ENCODE results near the gene DPYD.

The DPYD gene

GRCh38 chr1:97200595-97200994 is 720.2 kb downstream of the DPYD start:
- POLR2A ChIA-PET: no interaction called here
- CTCF ChIA-PET: no interaction called here
- no peak for DNase-seq (ENCODE audit: extremely low spot score)
- TF ChIP-seq BHLHE40 (IDR thresholded peaks at IDR 0.05; ENCODE audit: borderline replicate concordance): no peak
- no peak for TF ChIP-seq CTBP1 (IDR thresholded peaks at IDR 0.05; ENCODE audit: borderline replicate concordance)
- TF ChIP-seq ELF4 (IDR thresholded peaks at IDR 0.05): no peak
- TF ChIP-seq NFRKB (IDR thresholded peaks at IDR 0.05): no peak
- TF ChIP-seq PKNOX1 (IDR thresholded peaks at IDR 0.05): no peak
- TF ChIP-seq SP1 (IDR thresholded peaks at IDR 0.05): no peak
- TF ChIP-seq L3MBTL2 (conservative IDR thresholded peaks at IDR 0.05): no peak
- TF ChIP-seq TARDBP (IDR thresholded peaks at IDR 0.05): no peak

GRCh38 chr1:97196825-97197516 is 723.9 kb downstream of the DPYD start:
- DNase-seq (ENCODE audit: extremely low spot score): no peak
- CTCF ChIA-PET: no interaction called here
- TF ChIP-seq HDGF (IDR thresholded peaks at IDR 0.05; ENCODE audit: borderline replicate concordance) (no peak), PKNOX1 (IDR thresholded peaks at IDR 0.05) (no peak), BHLHE40 (IDR thresholded peaks at IDR 0.05; ENCODE audit: borderline replicate concordance) (no peak), TARDBP (IDR thresholded peaks at IDR 0.05) (no peak), SUZ12 (IDR thresholded peaks at IDR 0.05) (no peak), CTBP1 (IDR thresholded peaks at IDR 0.05; ENCODE audit: borderline replicate concordance) (no peak), ELF4 (IDR thresholded peaks at IDR 0.05) (no peak), L3MBTL2 (conservative IDR thresholded peaks at IDR 0.05) (no peak), NFRKB (IDR thresholded peaks at IDR 0.05) (no peak), SP1 (IDR thresholded peaks at IDR 0.05) (no peak), ZNF384 (IDR thresholded peaks at IDR 0.05) (no peak), LEF1 (IDR thresholded peaks at IDR 0.05; ENCODE audit: borderline replicate concordance) (no peak), FOXA1 (IDR thresholded peaks at IDR 0.05) (no peak), ARNT (IDR thresholded peaks at IDR 0.05) (no peak), FOXK2 (IDR thresholded peaks at IDR 0.05) (no peak), FOXM1 (IDR thresholded peaks at IDR 0.05; ENCODE audit: borderline replicate concordance) (no peak)
- POLR2A ChIA-PET: no interaction called here

- ChIA-PET POLR2A (no interaction called here), CTCF (no interaction called here)
- DNase-seq (ENCODE audit: extremely low spot score): no peak
- TF ChIP-seq PKNOX1 (IDR thresholded peaks at IDR 0.05): no peak
- TF ChIP-seq HDGF (IDR thresholded peaks at IDR 0.05; ENCODE audit: borderline replicate concordance): no peak
- TF ChIP-seq BHLHE40 (IDR thresholded peaks at IDR 0.05; ENCODE audit: borderline replicate concordance): no peak
- no peak for TF ChIP-seq CTBP1 (IDR thresholded peaks at IDR 0.05; ENCODE audit: borderline replicate concordance)
- no peak for TF ChIP-seq NFRKB (IDR thresholded peaks at IDR 0.05)
- no peak for TF ChIP-seq SUZ12 (IDR thresholded peaks at IDR 0.05)
- TF ChIP-seq FOXK2 (IDR thresholded peaks at IDR 0.05): no peak
- no peak for TF ChIP-seq L3MBTL2 (conservative IDR thresholded peaks at IDR 0.05)
- no peak for TF ChIP-seq FOXA1 (IDR thresholded peaks at IDR 0.05)
- TF ChIP-seq FOXM1 (IDR thresholded peaks at IDR 0.05; ENCODE audit: borderline replicate concordance): no peak
- TF ChIP-seq TARDBP (IDR thresholded peaks at IDR 0.05): no peak
- TF ChIP-seq ZNF384 (IDR thresholded peaks at IDR 0.05): no peak
- TF ChIP-seq LEF1 (IDR thresholded peaks at IDR 0.05; ENCODE audit: borderline replicate concordance): no peak
- TF ChIP-seq ELF4 (IDR thresholded peaks at IDR 0.05): no peak
- TF ChIP-seq ARNT (IDR thresholded peaks at IDR 0.05): no peak
- TF ChIP-seq SP1 (IDR thresholded peaks at IDR 0.05): no peak
These were observed 727.8 kb downstream of the DPYD start for GRCh38 chr1:97192872-97193572.

GRCh38 chr1:97190326-97190725 is 730.5 kb downstream of the DPYD start:
- ChIA-PET POLR2A (no interaction called here), CTCF (no interaction called here)
- no peak for DNase-seq (ENCODE audit: extremely low spot score)
- no peak for TF ChIP-seq SUZ12 (IDR thresholded peaks at IDR 0.05)
- TF ChIP-seq ARNT (IDR thresholded peaks at IDR 0.05): no peak
- TF ChIP-seq PKNOX1 (IDR thresholded peaks at IDR 0.05): no peak
- TF ChIP-seq FOXM1 (IDR thresholded peaks at IDR 0.05; ENCODE audit: borderline replicate concordance): no peak
- no peak for TF ChIP-seq FOXA1 (IDR thresholded peaks at IDR 0.05)
- no peak for TF ChIP-seq LEF1 (IDR thresholded peaks at IDR 0.05; ENCODE audit: borderline replicate concordance)
- no peak for TF ChIP-seq ZNF384 (IDR thresholded peaks at IDR 0.05)
- TF ChIP-seq ELF4 (IDR thresholded peaks at IDR 0.05): no peak
- TF ChIP-seq NFRKB (IDR thresholded peaks at IDR 0.05): no peak
- TF ChIP-seq HDGF (IDR thresholded peaks at IDR 0.05; ENCODE audit: borderline replicate concordance): no peak
- TF ChIP-seq L3MBTL2 (conservative IDR thresholded peaks at IDR 0.05): no peak

- no peak for TF ChIP-seq FOXM1 (IDR thresholded peaks at IDR 0.05; ENCODE audit: borderline replicate concordance)
- no peak for TF ChIP-seq SUZ12 (IDR thresholded peaks at IDR 0.05)
- no peak for TF ChIP-seq FOXA1 (IDR thresholded peaks at IDR 0.05)
- no peak for TF ChIP-seq ARNT (IDR thresholded peaks at IDR 0.05)
- no peak for TF ChIP-seq HDGF (IDR thresholded peaks at IDR 0.05; ENCODE audit: borderline replicate concordance)
- no peak for TF ChIP-seq CTBP1 (IDR thresholded peaks at IDR 0.05; ENCODE audit: borderline replicate concordance)
- no peak for TF ChIP-seq SP1 (IDR thresholded peaks at IDR 0.05)
- TF ChIP-seq LEF1 (IDR thresholded peaks at IDR 0.05; ENCODE audit: borderline replicate concordance): no peak
- TF ChIP-seq FOXK2 (IDR thresholded peaks at IDR 0.05): no peak
- TF ChIP-seq ZNF384 (IDR thresholded peaks at IDR 0.05): no peak
- no peak for TF ChIP-seq BHLHE40 (IDR thresholded peaks at IDR 0.05; ENCODE audit: borderline replicate concordance)
- no peak for TF ChIP-seq PKNOX1 (IDR thresholded peaks at IDR 0.05)
- no peak for TF ChIP-seq NFRKB (IDR thresholded peaks at IDR 0.05)
- no peak for TF ChIP-seq ELF4 (IDR thresholded peaks at IDR 0.05)
- no peak for TF ChIP-seq TARDBP (IDR thresholded peaks at IDR 0.05)
- no peak for TF ChIP-seq L3MBTL2 (conservative IDR thresholded peaks at IDR 0.05)
- ChIA-PET CTCF (interaction anchor here (0.6 kb wide), 1 partner anchor 77 kb away, joined by 3 read pairs; no protein-coding TSS in a partner anchor), POLR2A (no interaction called here)
- DNase-seq (ENCODE audit: extremely low spot score): no peak
These were observed 734.5 kb downstream of the DPYD start for GRCh38 chr1:97186381-97186780.

All from HEK293T (cell line).